HG02970 (cell line): ENCODE results near the gene SLC26A2.

Source experiments
- ATAC-seq: cut with Tn5 transposase; IDR thresholded peaks from one replicate; pipeline ENCODE4 v1.9.1; 2021; ENCODE audit warnings: mild to moderate bottlenecking, moderate library complexity, moderate number of reproducible peaks; ENCODE audit not compliant: unreplicated experiment, low FRiP score

The SLC26A2 gene

DNA sequence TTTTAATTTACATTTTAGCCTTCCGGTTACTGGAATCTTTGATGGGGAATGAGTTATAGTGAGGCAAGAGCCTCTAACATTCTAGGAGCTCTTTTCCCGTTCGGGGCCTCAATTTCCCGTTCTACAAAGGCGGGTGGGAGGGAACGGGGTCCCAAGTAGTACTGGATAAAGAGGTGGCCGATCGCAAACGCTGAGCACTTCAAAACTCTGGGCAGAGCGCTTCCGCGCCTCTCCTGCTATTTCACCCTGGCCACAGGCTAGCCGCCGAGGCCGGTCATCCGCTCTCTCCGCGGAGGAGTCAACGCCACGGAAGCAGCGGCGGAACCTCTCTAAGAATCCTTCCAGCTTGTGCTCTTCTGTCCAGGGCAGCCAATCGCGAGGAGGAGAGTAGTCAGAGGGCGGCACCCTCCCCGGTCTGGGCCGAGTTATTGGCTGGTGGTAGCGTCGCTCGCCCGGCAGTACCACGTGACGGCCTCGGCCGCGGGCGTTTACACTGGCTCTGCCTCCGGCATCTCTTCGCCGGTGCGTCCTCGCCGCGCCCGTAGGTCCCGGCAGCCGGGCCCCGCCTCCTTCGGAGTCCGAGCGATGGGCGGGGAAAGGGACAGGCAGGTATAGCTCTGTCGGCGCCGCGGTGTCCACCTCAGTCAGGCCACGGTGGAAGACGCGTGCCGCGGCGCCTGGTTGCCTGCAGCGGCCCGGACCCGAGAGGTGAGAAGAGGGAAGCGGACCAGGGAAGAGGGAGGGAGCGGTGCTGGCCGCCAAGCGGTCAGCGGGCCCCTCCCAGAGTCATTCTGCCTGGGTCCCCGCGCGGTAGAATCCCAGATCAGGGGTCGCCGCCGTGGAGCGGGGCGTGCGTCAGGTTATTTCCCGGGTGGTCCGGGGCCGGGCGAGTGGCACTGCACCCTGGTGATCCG, at the start of gene SLC26A2:
Gene SLC26A2, plus strand, starts transcription at position 487 of the 914 bp plus-strand sequence. CDS start 16,895 bp downstream, outside the sequence.
- peak; percentile 98 for ATAC-seq

DNA sequence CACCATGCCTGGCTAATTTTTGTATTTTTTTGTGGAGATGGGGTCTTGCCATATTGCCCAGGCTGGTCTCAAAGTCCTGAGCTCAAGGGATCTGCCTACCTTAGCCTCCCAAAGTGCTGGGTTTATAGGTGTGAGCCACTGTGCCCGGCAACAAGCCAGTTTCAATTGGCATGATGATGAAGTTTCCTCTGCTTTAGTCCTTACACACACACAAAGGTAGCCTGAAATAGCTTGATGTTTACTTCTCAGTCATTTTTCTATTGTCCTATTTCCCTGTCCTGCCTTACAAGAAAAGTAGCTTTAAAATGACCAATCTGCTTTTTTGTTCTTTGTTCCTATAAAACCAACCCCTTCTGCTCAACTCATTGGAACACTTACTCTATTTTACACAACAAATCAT, 49.5 kb upstream of the SLC26A2 start:
- ATAC-seq = no peak

DNA sequence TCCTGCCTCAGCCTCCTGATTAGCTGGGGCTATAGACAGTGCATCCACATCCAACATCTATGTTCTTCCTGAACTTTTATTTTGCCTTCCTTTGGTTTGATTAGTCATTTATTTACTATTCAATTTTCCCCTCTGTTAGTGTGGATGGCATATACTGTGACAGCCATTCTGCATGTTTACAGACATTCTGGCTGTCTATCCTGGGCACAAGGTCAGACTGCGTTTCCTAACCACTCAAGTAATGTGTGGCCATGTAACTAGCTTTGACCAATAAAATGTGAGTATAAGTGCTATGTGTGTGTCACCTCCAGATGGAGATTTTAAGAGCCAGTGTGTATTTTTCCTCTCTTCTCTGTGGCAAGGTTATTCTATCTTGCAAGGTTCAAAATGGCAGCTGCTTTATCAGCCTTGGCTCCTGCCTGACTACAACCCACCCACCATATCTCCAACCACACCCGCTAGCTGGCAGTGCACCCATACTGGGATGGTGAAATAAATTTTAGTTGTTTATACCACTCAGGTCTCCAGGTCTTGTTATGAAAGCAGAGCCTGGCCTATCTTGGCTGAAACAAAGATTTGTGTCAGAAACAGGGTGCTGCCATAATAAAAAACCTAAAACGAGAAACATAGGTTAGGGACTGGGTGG, 48.2 kb upstream of the SLC26A2 start:
- ATAC-seq = no peak

DNA sequence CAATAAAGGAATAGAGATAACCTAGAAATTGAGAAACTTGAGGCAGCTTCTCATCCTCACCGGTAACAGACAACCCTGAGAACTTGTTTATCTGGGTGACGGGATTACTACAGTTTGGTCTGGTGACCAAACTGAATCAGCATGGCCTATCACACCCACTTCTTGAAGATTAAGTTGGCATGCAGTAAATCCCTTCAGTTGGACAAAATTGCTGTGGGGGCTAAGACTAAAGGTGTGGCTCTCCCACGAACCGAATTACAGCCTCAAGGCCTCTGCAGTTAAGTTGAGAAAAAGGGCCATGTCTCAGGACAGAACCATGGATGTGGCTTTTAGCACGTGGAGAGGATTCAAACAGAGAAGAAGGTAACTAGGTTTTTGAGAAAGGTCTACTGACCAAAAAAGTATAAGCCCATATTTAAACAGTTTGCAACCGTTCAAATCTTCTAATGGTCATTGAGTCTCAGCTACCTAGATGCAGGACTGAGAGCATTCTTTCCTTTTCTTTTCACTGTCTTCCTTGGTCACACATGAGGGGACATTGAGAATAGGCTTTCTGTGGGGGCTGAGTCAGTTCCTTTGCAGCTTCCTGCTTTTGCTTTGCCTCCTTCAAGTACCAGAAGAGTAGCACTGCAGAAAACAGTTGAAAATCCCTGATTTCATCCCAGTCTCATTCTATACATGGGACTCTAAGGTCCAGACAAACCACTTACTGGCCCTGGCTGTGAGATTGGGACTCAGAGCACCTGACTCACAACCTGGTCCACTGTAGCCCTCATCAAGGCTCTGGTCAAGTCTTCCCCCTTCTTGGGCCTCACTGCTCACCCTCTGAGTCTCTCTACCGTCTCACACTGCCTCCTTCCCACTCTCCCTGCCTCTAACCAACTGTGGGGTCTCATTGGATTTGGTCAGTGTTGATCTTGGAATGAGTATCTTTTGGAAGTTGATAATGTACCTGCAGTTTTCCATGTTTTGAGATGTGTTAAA, 46.8 kb upstream of the SLC26A2 start:
- no peak for ATAC-seq

DNA sequence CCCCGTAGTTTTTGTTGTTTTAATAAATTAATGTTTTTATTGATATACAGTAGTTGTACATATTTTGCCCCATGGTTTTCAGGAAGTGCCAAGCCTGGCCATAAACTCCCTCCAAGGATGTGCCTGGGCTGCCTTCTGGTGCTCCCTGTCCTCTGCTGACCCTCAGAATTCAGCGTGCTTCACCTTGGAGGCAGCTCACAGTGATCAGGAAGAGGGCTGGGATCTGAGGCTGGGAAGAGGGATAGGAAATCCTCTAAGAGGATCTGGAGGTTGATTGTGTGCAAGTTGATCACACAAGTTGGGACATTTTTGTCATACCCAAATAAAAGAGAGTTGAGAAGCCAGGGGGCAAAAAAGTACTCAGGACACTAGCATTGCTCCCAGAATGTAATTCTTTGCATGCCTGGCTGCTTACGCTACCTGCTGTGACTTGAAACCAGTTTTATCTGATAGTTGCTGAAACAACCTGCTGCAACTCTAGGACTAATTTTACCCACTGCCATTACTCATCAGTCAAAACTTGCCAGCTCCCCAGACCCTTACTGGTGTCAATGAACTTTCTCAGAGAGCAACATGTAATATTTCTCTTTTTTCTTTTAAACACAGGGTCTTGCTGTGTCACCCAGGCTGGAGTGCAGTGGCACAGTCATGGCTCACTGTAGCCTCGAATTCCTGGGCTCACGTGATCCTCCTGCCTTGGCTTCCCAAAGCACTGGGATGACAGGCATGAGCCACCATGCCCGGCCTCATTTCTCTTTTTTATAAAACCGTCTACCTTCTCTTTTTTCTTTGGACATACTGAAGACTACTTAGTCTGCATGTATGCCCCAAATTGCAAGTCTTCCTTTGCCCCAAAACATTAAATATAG, 44.9 kb upstream of the SLC26A2 start:
- no peak for ATAC-seq

DNA sequence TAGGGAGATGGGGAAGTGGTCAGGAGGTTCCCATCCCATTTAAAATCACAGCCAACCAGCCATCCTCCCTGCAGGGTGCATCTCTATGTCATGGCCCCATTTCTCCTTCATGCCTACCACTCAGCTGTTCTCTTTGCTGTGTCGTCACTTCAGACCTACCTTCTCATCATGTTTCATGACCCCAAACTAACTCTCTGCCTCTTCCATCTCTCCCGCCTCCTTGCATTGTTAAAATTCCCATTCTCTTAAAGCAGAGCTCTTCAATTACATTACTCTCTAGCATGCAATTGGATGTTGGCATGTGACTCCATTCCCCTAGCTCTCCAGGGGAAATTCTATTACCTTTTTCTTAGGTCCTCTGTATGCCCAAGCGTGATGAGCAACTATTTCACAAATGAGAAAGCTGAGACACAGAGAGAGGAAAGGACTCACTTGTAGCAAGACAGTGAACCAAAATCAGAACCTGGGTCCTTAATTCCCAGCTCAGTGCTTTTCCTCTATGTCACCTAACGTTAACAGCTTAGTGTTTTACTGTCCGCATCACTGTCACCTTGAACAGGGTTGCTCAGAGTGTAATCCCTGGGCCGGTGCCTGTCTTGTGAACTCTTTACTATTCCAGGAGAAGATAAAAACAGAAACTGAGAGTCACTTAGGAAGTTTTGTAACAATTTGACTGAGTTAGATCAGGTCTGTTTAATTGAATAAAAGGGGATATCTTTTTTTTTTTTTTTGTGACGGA, 44.1 kb upstream of the SLC26A2 start:
- no peak for ATAC-seq

DNA sequence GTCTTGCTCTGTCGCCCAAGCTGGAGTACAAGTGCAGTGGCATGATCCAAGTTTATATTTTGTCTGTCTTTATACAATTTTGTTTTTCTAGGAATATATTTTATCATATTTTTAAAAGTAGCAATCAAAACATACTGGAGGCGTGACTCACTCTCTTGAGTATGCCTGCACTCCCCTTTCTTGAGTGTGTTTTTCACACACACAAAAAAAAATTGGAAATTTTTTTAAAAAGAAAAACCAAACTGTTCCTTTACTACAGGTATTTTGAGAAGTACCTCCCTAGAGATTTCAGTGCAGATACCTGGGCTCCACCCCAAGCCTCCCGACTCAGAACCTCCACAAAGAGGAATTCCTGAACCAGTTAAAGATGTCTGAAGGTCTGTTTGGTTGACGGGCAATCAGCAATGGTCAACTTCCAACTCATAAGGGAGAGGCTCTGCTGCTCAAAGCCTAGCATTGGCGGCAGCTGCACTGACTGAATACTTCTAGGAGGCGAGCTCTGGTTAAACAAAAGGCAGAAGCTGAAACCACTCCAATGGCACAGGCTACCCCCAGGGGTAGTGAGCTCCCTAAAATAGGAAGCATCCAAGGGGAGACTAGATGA, 43.4 kb upstream of the SLC26A2 start:
- ATAC-seq = no peak

DNA sequence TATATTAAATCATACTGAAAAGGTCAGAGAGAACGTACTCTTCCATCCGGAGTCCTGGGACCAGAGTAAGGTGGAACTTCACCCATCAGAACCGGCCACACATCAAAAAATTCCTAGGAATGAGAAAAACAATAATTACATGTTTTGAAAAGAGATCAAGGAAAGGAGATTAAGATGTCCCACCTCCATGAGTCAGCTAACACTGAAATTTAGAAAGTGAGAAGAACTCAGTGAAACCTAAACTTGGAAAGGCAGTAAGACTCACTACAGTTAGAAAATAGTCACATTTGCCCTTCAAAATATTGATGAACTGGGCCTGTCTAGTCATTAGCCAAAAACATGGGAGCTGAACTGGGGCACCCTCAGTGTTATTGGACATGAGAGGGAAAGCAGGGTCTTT, 39.0 kb upstream of the SLC26A2 start:
- no peak for ATAC-seq

DNA sequence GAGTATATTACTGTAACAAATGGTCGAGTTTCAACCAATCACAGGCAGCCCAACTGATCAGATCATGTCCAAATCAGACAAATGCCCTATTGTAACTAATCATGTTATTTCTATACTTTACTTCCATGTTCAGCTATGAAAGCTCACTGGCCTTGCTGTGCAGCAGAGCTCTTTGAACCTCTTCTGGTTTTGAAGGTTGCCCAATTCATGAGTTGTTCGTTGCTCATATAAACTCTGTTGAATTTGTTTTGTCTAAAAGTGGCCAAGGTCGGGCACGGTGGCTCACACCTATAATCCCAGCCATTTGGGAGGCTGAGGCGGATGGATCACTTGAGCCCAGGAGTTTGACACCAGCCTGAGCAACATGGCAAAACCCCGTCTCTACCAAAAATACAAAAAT, 37.6 kb upstream of the SLC26A2 start:
- no peak for ATAC-seq

DNA sequence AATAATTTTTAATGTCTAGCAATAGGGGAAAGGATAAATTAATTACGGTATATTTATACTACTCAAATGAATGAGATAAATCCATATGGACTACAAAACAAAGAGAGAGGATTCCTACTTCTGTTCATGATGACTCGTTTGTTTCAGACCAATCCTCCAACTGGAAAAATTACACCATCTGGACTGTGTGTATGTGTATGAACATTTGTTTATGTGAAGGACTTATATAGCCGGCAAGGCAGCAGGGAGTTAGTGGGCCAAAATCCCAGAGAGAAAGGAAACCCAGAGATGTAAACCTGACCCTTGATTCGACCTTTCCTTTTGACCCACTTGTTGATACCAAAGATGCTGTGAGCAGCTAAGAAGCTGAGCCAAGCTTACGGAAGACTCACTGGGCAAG, 36.1 kb upstream of the SLC26A2 start:
- ATAC-seq = no peak

DNA sequence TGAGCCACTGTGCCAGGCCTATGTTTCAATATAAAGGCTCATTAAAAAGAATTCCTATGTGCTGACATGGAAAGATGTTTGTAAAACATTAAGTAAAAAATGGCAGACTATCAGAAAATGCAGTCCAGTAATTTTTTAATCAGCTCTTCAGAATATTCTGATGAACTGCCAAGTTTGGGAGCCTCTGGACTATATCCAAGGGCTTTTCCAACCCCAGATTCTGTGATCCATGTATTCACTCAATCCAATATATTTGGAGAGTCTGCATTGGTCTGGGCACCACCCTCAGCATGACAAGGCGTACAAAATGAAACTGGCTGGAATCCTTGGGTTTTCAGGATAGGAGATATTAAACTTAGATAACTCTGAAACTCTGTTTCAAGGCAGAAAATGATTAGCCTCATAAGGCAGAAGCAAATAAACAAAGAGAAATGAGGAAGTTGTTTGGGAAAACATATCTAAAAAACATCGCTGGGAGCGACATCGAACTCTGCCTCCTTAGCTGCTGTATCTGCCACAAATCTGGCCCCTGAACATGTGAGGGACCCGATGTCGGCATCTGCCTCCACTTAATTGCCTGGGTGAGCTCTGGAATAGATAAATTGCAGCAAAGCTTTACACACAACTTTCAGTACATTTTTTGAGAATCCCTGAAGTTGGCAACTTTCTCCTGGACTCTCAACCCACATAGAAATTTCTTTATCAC, 30.4 kb upstream of the SLC26A2 start:
- ATAC-seq = no peak

DNA sequence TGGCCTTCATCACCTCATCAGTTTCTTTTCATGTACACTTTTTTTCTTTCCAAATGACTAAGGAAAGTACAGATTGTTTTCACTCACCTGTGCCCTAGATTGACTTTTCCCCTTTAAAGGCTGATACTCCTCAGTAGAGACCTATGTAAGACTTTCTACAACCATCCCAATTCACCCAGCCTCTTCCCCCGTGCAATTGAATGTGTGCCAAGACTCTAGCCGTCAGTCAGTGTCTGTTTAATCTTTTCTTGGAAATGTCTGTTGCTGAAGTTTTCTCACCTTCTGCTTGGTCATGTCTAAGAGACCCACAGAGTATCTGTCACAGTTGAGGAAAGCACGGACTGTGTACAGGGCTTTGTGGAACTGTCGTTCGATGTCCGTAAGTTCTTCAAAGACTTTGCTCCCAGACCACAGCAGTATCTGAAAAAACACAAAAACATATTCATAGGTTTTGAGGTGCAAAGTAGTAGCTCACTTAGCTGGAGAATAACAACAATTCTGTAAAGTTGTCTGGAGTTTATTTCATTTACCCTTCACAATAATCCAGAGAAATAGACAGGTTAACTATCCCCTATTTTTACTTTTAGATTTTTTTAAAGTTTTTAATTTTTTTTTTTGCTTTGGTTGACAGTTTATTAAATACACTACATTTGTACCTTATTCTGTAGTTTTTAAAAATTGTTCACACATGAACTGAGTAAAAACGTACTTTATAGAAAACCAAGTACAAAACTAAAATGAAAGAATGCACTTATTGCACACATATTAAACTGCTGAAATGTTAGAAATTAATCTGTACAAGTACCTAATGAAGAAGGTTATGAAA, 29.6 kb upstream of the SLC26A2 start:
- ATAC-seq = no peak

DNA sequence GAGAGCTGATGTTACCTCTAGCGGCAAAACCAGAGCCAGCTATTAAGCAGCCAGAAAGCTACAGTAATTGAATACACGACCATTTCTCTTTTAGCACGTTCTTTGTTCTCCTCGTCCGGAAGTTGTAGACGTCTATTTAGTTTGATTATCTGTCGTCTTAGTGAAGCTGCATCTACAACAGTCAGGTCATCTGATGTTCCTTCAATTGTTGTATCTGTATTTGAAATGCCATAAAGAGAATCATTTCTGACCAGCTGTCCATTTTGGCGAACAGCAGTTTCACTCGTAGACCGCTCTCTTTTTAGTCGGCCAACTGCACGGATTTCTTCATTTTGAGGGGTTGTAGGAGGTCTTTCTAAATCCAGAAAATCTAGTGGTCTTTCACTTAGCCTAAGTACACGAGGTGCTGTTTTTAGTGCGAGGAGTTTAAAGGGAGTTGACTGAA, 28.5 kb upstream of the SLC26A2 start:
- ATAC-seq = no peak

DNA sequence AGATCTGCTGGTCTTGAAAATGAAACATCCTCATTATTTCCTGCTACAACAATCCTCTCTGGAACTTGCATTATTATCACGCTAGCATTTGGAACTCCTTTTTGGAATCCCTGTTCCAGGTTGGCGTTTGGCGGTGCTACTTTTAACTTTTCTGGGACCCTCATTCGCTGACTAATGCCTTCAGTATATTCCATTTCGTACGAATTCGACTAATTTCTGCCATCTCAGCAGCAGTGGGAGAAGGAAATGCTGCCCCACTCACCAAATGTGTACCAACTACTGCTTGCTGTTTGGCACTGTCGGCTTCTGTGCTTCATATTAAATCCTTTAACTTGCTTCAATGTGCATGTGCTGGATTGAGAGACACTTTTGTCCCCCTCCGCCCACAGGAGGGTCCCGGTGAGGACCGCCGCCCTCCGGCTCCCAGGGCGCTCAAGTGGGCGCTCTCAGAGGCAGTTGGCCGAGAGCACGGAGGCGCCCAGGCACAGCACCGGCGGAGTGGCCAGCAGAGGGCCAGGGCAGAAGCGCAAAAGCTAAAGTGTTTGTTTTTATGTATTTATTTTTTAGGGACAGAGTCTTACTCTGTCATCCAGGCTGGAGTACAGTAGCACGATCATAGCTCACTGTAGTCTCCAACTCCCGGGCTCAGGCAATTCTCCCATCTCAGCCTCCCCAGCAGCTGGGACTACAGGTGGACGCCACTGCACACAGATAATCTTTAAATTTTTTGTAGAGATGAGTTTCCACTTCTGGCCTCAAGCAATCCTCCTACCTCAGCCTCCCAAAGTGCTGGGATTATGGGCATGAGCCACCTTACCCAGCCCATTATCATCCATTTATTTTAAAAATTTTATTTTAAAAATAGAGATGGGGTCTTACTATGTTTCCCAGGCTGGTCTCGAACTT, 27.9 kb upstream of the SLC26A2 start:
- no peak for ATAC-seq

DNA sequence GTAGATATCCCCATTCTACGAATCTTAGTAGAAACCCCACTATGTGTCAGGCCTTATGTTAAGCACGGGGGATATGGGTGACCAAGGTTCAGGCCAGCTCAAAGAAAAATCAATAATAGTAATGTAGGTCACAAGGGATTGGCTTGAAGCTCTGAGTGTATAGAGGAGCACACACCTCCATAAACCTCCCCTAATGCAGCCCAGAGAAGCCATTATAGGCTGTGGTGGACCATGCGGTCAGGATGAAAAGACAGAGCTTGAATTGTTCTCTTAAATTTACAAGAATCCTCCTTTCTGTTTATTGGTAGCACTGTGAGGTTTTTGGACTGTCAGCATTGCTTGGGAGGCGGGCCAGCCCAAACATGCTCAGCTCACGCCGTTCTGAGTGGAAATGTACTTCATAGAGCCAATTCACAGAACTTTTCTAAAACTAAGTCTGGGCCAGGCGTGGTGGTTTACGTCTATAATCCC, 25.1 kb upstream of the SLC26A2 start:
- no peak for ATAC-seq
